K562 (cell line): Measurements from ENCODE around the gene CEMP1.

Experiments
- NR2C2 ChIP-seq, 2 experiments: fragments of 200-800 bp in 1 of 2; sonication (Bioruptor generic) in 1 of 2; sonication (generic) in 1 of 2; formaldehyde crosslinking in 1 of 2; IDR thresholded peaks; 2 replicates each; pipeline versions ENCODE4 v1.6.1 to v1.8.0; 2016 to 2022; ENCODE audit warnings: mild to moderate bottlenecking in 1 of 2, missing compliant biosample characterization in 1 of 2, missing genetic modification characterization in 1 of 2, missing genetic modification reagents in 1 of 2
- RBBP5 ChIP-seq: fragments of 200-600 bp; sonication (generic); IDR thresholded peaks from 2 replicates; pipeline ENCODE4 v1.6.1; 2012; ENCODE audit warnings: borderline replicate concordance, mild to moderate bottlenecking, low read length, control low read depth, inconsistent platforms; ENCODE audit not compliant: insufficient read depth, poor library complexity, severe bottlenecking
- ZNF589 ChIP-seq: fragments of 200-800 bp; sonication (Bioruptor generic); IDR thresholded peaks from 2 replicates; pipeline ENCODE4 v1.6.1; 2016; ENCODE audit warnings: low read depth, missing genetic modification characterization, missing compliant biosample characterization
- TF ChIP-seq, protein P1 (sequence below): sonication (generic); formaldehyde crosslinking; IDR thresholded peaks from 2 replicates; pipeline ENCODE4 v1.8.0; 2022; ENCODE audit warnings: missing genetic modification reagents, mild to moderate bottlenecking, borderline replicate concordance

DNA sequence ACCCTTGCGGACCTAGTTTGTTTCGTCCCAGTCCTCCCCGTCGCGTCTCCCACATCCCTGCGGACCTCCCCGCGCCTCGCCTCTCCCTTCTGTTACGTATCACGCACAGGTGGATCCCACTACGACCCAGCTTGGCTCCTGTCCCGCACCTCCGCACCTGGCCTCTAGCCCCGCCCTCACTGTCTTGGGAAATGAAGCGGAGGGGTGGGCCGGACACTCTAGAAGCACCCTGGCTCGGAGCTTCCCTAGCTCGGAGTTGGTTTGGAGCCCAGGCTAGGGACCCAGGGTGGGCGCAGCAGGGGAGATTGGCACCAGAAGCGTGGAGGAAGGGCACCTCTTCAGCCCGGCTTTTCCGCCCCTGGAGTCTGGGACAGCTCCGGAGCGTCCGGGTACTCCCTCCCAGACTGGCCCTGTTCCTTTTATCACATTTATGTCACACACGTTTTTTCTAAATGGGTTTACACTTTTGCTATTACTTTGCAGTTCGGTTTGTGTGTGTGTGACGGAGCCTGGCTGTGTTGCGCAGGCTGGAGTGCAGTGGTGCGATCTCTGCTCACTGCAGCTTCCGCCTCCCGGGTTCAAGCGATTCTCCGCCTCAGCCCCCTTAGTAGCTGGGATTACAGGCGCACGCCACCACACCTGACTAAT lies 1.4 kb upstream of the CEMP1 start:
- TF ChIP-seq, protein P1, sequence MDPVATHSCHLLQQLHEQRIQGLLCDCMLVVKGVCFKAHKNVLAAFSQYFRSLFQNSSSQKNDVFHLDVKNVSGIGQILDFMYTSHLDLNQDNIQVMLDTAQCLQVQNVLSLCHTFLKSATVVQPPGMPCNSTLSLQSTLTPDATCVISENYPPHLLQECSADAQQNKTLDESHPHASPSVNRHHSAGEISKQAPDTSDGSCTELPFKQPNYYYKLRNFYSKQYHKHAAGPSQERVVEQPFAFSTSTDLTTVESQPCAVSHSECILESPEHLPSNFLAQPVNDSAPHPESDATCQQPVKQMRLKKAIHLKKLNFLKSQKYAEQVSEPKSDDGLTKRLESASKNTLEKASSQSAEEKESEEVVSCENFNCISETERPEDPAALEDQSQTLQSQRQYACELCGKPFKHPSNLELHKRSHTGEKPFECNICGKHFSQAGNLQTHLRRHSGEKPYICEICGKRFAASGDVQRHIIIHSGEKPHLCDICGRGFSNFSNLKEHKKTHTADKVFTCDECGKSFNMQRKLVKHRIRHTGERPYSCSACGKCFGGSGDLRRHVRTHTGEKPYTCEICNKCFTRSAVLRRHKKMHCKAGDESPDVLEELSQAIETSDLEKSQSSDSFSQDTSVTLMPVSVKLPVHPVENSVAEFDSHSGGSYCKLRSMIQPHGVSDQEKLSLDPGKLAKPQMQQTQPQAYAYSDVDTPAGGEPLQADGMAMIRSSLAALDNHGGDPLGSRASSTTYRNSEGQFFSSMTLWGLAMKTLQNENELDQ (CRISPR knock-in tag): no peak
- TF ChIP-seq ZNF589 (no peak), NR2C2 (CRISPR knock-in tag; IDR thresholded peaks at IDR 0.05) (no peak), NR2C2 (tag; IDR thresholded peaks at IDR 0.05) (no peak; the same call in 1 of the 2 replicates), RBBP5 (no peak)
